Liver (tissue), 9 donors: ENCODE measurements around the gene LANCL3. TPM values are rescaled to one million over a fixed set of nuclear protein-coding genes. Genes with fewer than 3 reads are reported as not detected.

Source experiments
- DNase-seq: peaks from one replicate; pipeline ENCODE4 v3.0.0-alpha.2; 2017; ENCODE audit warnings: low spot score
- H3K27ac ChIP-seq, 2 donors: one replicate each; pipeline ENCODE4 v1.7.0; 2013; ENCODE audit warnings: inconsistent platforms in 2 of 2, low read length in 2 of 2, control low read depth in 1 of 2, low read depth in 1 of 2, mild to moderate bottlenecking in 1 of 2
- H3K27me3 ChIP-seq, 4 donors: one replicate each; pipeline versions ENCODE4 v1.6.1 to v1.7.0; 2013; ENCODE audit warnings: low read length in 3 of 4, inconsistent platforms in 1 of 4, mild to moderate bottlenecking in 1 of 4, moderate library complexity in 1 of 4; ENCODE audit not compliant: control insufficient read depth in 4 of 4, insufficient read depth in 4 of 4
- H3K36me3 ChIP-seq, 4 donors: one replicate each; pipeline versions ENCODE4 v1.6.1 to v1.7.0; 2013; ENCODE audit warnings: low read length in 3 of 4, mild to moderate bottlenecking in 3 of 4, low read depth in 1 of 4, moderate library complexity in 1 of 4; ENCODE audit not compliant: control insufficient read depth in 4 of 4, insufficient read depth in 3 of 4
- H3K4me1 ChIP-seq, 4 donors: one replicate each; pipeline versions ENCODE4 v1.6.1 to v1.7.0; 2013; ENCODE audit warnings: low read length in 3 of 4, mild to moderate bottlenecking in 3 of 4, moderate library complexity in 1 of 4; ENCODE audit not compliant: control insufficient read depth in 4 of 4, insufficient read depth in 4 of 4
- H3K4me3 ChIP-seq, 3 donors: one replicate each; pipeline versions ENCODE4 v1.6.1 to v1.7.0; 2013; ENCODE audit warnings: low read length in 3 of 3, control low read depth in 1 of 3, low read depth in 1 of 3, mild to moderate bottlenecking in 1 of 3
- H3K9ac ChIP-seq, 2 donors: one replicate each; pipeline ENCODE4 v1.7.0; 2013; ENCODE audit warnings: low read length in 2 of 2, mild to moderate bottlenecking in 2 of 2, moderate library complexity in 2 of 2, control low read depth in 1 of 2, low read depth in 1 of 2
- H3K9me3 ChIP-seq, 4 donors: one replicate each; pipeline versions ENCODE4 v1.6.1 to v1.7.0; 2013; ENCODE audit warnings: low read length in 3 of 4; ENCODE audit not compliant: control insufficient read depth in 4 of 4
- ATF3 ChIP-seq: IDR thresholded peaks from 2 replicates; pipeline ENCODE4 v1.6.1; 2016; ENCODE audit warnings: antibody characterized with exemption
- EGR1 ChIP-seq, 2 donors: IDR thresholded peaks; 2 replicates each; pipeline ENCODE4 v1.6.1; 2016 to 2018; ENCODE audit warnings: antibody characterized with exemption in 2 of 2, low read depth in 2 of 2
- FOXA1 ChIP-seq: IDR thresholded peaks from 2 replicates; pipeline ENCODE4 v1.6.1; 2016; ENCODE audit warnings: antibody characterized with exemption
- FOXA2 ChIP-seq: IDR thresholded peaks from 2 replicates; pipeline ENCODE4 v1.6.1; 2016; ENCODE audit warnings: antibody characterized with exemption
- GABPA ChIP-seq, 2 donors: IDR thresholded peaks in 1 of 2; conservative IDR thresholded peaks in 1 of 2; 2 replicates each; pipeline ENCODE4 v1.6.1; 2016; ENCODE audit warnings: antibody characterized with exemption in 2 of 2, mild to moderate bottlenecking in 1 of 2, moderate library complexity in 1 of 2
- HNF4A ChIP-seq, 2 donors: conservative IDR thresholded peaks; 2 replicates each; pipeline ENCODE4 v1.6.1; 2016; ENCODE audit warnings: antibody characterized with exemption in 2 of 2, mild to moderate bottlenecking in 2 of 2
- HNF4G ChIP-seq: IDR thresholded peaks from 2 replicates; pipeline ENCODE4 v1.6.1; 2016; ENCODE audit warnings: antibody characterized with exemption
- JUND ChIP-seq, 2 donors: IDR thresholded peaks; 2 replicates each; pipeline ENCODE4 v1.6.1; 2016; ENCODE audit warnings: antibody characterized with exemption in 2 of 2
- MAX ChIP-seq: IDR thresholded peaks from 2 replicates; pipeline ENCODE4 v1.6.1; 2016; ENCODE audit warnings: antibody characterized with exemption
- NR2F2 ChIP-seq: IDR thresholded peaks from 2 replicates; pipeline ENCODE4 v1.6.1; 2016; ENCODE audit warnings: antibody characterized with exemption
- RAD21 ChIP-seq, 2 donors: IDR thresholded peaks; 2 replicates each; pipeline ENCODE4 v1.6.1; 2016; ENCODE audit warnings: antibody characterized with exemption in 2 of 2, mild to moderate bottlenecking in 2 of 2
- REST ChIP-seq: IDR thresholded peaks from 2 replicates; pipeline ENCODE4 v1.6.1; 2016; ENCODE audit warnings: antibody characterized with exemption, mild to moderate bottlenecking
- RXRA ChIP-seq, 2 donors: IDR thresholded peaks; 2 replicates each; pipeline ENCODE4 v1.6.1; 2017 to 2018; ENCODE audit warnings: antibody characterized with exemption in 2 of 2, mild to moderate bottlenecking in 1 of 2
- SP1 ChIP-seq: IDR thresholded peaks from 2 replicates; pipeline ENCODE4 v1.6.1; 2018; ENCODE audit warnings: antibody characterized with exemption, mild to moderate bottlenecking
- TAF1 ChIP-seq: conservative IDR thresholded peaks from 2 replicates; pipeline ENCODE4 v1.6.1; 2016; ENCODE audit warnings: antibody characterized with exemption, mild to moderate bottlenecking
- YY1 ChIP-seq: IDR thresholded peaks from 2 replicates; pipeline ENCODE4 v1.6.1; 2016; ENCODE audit warnings: antibody characterized with exemption, mild to moderate bottlenecking
- ZBTB33 ChIP-seq: IDR thresholded peaks from 2 replicates; pipeline ENCODE4 v1.6.1; 2016; ENCODE audit warnings: antibody characterized with exemption
- WGBS: extraction: QIAGEN DNeasy Blood & Tissue Kit; methylation state at CpG from one replicate; pipeline ENCODE4 v1.1.7; 2013; 5-methylcytosine and 5-hydroxymethylcytosine counted together
- polyA plus RNA-seq, 2 donors: library from polyadenylated mRNA; stranded (reverse) in 1 of 2; unstranded in 1 of 2; fragments of 200-250 nt in 1 of 2; fragments of >200 nt in 1 of 2; fragmentation: Nextera tagmentation in 1 of 2; extraction: Ambion mirVana in 1 of 2; gene quantifications; one replicate each; pipeline versions ENCODE4 v1.2.1 to v1.2.3, GENCODE V29; 2013 to 2015
- total RNA-seq, 2 donors: library from RNA; depleted of rRNA; stranded (reverse); fragments of >200 nt; gene quantifications; one replicate each; pipeline ENCODE4 v1.2.3, GENCODE V29; 2014
- TF ChIP-seq, protein P1 (sequence below): fragments of 150-350 bp; IDR thresholded peaks from 2 replicates; pipeline ENCODE4 v1.5.1; 2017; ENCODE audit warnings: improper control_type of control experiment, low read depth, low read length; ENCODE audit not compliant: missing input control
- donor health status: healthy.
- donor health status: healthy.
- donor health status: healthy.
- donor health status: healthy.
- donor health status: healthy.

The LANCL3 gene
- total and polyA plus RNA-seq, 4 donors = under 0.01 to 2.1 (median 0.01) TPM; not detected in 1

DNA sequence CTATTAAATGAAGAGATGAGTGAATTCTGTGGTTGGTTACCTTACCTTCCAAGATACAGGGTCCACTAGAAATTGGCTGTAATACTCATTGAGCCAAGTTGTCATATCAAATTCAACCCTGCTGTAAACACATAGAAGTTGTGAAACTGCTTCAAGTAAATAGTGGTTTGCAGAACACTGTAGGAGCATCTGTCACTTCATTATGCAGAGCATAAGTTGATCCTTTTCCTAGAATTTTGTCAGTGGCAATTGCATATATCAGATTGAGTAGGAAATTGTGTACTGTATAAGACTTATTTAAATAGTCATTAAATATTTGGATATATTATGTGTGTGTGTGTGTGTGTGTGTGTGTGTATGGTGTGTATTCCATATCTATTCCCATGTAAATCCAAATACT is 105.3 kb downstream of the LANCL3 start:
- no peak for DNase-seq
- no peak overlapping the region for H3K9ac ChIP-seq
- H3K27me3 ChIP-seq = no peaks in the 10 kb centered on the region
- H3K9me3 ChIP-seq = no peaks in the 10 kb centered on the region
- no peak for TF ChIP-seq JUND (IDR thresholded peaks at IDR 0.05)
- TF ChIP-seq TAF1 = no peak
- TF ChIP-seq FOXA1 = no peak
- no peak for TF ChIP-seq MAX
- TF ChIP-seq YY1 = no peak
- no peak for TF ChIP-seq EGR1 (IDR thresholded peaks at IDR 0.05; ENCODE audit: low read depth in 2 of 2)
- no peak for TF ChIP-seq ATF3
- TF ChIP-seq, protein P1, sequence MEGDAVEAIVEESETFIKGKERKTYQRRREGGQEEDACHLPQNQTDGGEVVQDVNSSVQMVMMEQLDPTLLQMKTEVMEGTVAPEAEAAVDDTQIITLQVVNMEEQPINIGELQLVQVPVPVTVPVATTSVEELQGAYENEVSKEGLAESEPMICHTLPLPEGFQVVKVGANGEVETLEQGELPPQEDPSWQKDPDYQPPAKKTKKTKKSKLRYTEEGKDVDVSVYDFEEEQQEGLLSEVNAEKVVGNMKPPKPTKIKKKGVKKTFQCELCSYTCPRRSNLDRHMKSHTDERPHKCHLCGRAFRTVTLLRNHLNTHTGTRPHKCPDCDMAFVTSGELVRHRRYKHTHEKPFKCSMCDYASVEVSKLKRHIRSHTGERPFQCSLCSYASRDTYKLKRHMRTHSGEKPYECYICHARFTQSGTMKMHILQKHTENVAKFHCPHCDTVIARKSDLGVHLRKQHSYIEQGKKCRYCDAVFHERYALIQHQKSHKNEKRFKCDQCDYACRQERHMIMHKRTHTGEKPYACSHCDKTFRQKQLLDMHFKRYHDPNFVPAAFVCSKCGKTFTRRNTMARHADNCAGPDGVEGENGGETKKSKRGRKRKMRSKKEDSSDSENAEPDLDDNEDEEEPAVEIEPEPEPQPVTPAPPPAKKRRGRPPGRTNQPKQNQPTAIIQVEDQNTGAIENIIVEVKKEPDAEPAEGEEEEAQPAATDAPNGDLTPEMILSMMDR = no peak
- H3K36me3 ChIP-seq = no peaks in the 10 kb centered on the region
- H3K4me1 ChIP-seq = no peaks in the 10 kb centered on the region
- no peak overlapping the region for H3K4me3 ChIP-seq
- no peak overlapping the region for H3K27ac ChIP-seq

GRCh38 chrX:37677243-37677642 is 105.8 kb downstream of the LANCL3 start:
- no peaks in the 10 kb centered on the region for H3K27me3 ChIP-seq
- no peak for DNase-seq
- TF ChIP-seq YY1 (no peak), HNF4G (no peak), FOXA1 (no peak), GABPA (IDR thresholded peaks at IDR 0.05 in 1 of 2, conservative IDR thresholded peaks at IDR 0.05 in 1 of 2) (no peak), HNF4A (conservative IDR thresholded peaks at IDR 0.05) (no peak), RXRA (IDR thresholded peaks at IDR 0.05) (no peak), EGR1 (IDR thresholded peaks at IDR 0.05; ENCODE audit: low read depth in 2 of 2) (no peak), NR2F2 (no peak), TAF1 (no peak), ATF3 (no peak), ZBTB33 (no peak), SP1 (no peak), REST (no peak), JUND (IDR thresholded peaks at IDR 0.05) (no peak), FOXA2 (no peak), RAD21 (IDR thresholded peaks at IDR 0.05) (no peak), MAX (no peak)
- TF ChIP-seq, protein P1 = no peak
- no peak overlapping the region for H3K4me3 ChIP-seq
- no peaks in the 10 kb centered on the region for H3K9me3 ChIP-seq
- H3K36me3 ChIP-seq = no peaks in the 10 kb centered on the region
- H3K9ac ChIP-seq = no peak overlapping the region
- no peaks in the 10 kb centered on the region for H3K4me1 ChIP-seq
- H3K27ac ChIP-seq = no peak overlapping the region
- WGBS = 65% methylated on average over 1 of the region's 1 CpG
